Measurements from ENCODE around the gene LBHD1. TPM values are rescaled to one million over a fixed set of nuclear protein-coding genes. Genes with fewer than 3 reads are reported as not detected.

Gene LBHD1
- total and polyA plus RNA-seq, 2 of the 4 experiments (the other 2 are of a cell fraction): 1.6 to 4.0 TPM

DNA sequence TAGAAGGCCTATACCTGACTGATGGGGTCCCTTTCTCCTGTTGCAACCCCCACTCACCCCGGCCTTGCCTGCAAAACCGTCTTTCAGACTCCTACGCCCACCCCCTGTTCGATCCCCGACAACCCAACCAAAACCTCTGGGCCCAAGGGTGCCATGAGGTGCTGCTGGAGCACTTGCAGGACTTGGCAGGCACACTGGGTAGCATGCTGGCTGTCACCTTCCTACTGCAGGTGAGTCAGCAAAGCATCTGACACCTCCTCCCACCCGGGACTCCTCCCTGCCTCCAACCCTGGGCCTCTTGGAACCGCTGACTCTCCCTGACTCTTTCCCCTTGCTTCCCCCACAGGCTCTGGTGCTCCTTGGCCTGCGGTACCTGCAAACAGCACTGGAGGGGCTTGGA lies 57.8 kb downstream of the LBHD1 start:
- H3K9me3 ChIP-seq (ENCODE audit: control insufficient read depth, insufficient read depth, low read length): no peaks in the 10 kb centered on the region
- H3K36me3 ChIP-seq (ENCODE audit: control insufficient read depth, insufficient read depth, low read length): peaks cover 28% of the 10 kb centered on the region
- no peak overlapping the region for H3K18ac ChIP-seq (ENCODE audit: low read depth, low read length)
- no TSS peak for BruUV-seq (replicated peaks)
- no peak overlapping the region for H2AFZ ChIP-seq (replicated peaks; ENCODE audit: low read length, poor library complexity)
- no peak overlapping the region for H2AK5ac ChIP-seq (ENCODE audit: low read depth, low read length)
- H3K23ac ChIP-seq (ENCODE audit: low read depth, low read length): no peak overlapping the region
- no peaks in the 10 kb centered on the region for H3K27me3 ChIP-seq (ENCODE audit: control insufficient read depth, insufficient read depth, low read length)
- H2BK5ac ChIP-seq (ENCODE audit: low read depth, low read length, poor library complexity, severe bottlenecking): no peak overlapping the region
- H2BK20ac ChIP-seq (ENCODE audit: low read depth, low read length): no peak overlapping the region
- H3K4me2 ChIP-seq (ENCODE audit: low read depth, low read length): no peak overlapping the region
- H3K4me3 ChIP-seq (ENCODE audit: insufficient read depth, low read depth, low read length): no peak overlapping the region
- H3K4ac ChIP-seq (ENCODE audit: low read depth, low read length): no peak overlapping the region
- H3K9me1 ChIP-seq (ENCODE audit: insufficient read depth, low read length): no peaks in the 10 kb centered on the region
- in situ Hi-C loops (cut with MboI; ENCODE audit: low sequenced_read_pairs) (no loop called here), intact Hi-C loops (cut with micrococcal nuclease) (loop anchor here (5.0 kb wide), 1 partner anchor 248 kb away; no protein-coding TSS in a partner anchor), dilution Hi-C loops (cut with HindIII; ENCODE audit: low sequenced_read_pairs, unreplicated experiment) (no loop called here)
- H2BK120ac ChIP-seq (ENCODE audit: low read depth, low read length): no peak overlapping the region
- TF ChIP-seq FOS (IDR thresholded peaks at IDR 0.05; ENCODE audit: low read depth, low read length) (no peak), MXI1 (IDR thresholded peaks at IDR 0.05; ENCODE audit: borderline replicate concordance, low read depth, low read length) (peak; percentile 50; the same call in 1 of the 2 replicates)
- no peak overlapping the region for H4K5ac ChIP-seq (ENCODE audit: low read depth, low read length)
- 89% methylated on average over 5 of the region's 8 CpGs; no CpG with 5 or more reads in 1 of the 2 experiments for WGBS, 2 experiments (ENCODE audit: extremely low coverage in 2 of 2, insufficient read length in 1 of 2)
- H3K14ac ChIP-seq (replicated peaks; ENCODE audit: low read depth, low read length): no peak overlapping the region
- no peak overlapping the region for H2AK9ac ChIP-seq (replicated peaks; ENCODE audit: low read depth, low read length, poor library complexity)
- ChIA-PET POLR2A (ENCODE audit: unreplicated experiment) (no interaction called here), CTCF (no interaction called here)
- H3K56ac ChIP-seq (ENCODE audit: extremely low read depth, insufficient read depth, low read length): no peak overlapping the region
- no peak overlapping the region for H2BK15ac ChIP-seq (ENCODE audit: low read depth, low read length)
- H3K4me1 ChIP-seq (ENCODE audit: control insufficient read depth, insufficient read depth, low read length): peaks cover 10% of the 10 kb centered on the region
- H3K27ac ChIP-seq (ENCODE audit: insufficient read depth, low read length): no peak overlapping the region
- no peak for DNase-seq
- peaks cover 11% of the 10 kb centered on the region for H4K20me1 ChIP-seq (ENCODE audit: insufficient read depth, low read length)
- peaks cover 19 to 25% of the 10 kb centered on the region in 2 experiments for H3K79me1 ChIP-seq (ENCODE audit: low read depth in 1 of 2, low read length in 2 of 2)
- no peak overlapping the region for H4K8ac ChIP-seq (ENCODE audit: low read depth in 2 of 2, low read length in 2 of 2)
- no peak overlapping the region for H4K91ac ChIP-seq (ENCODE audit: insufficient read depth, low read depth, low read length)
- no peak for ATAC-seq (ENCODE audit: low read depth)
- H3K9ac ChIP-seq (ENCODE audit: low read depth, low read length): no peak overlapping the region
